GM21825 (cell line): ENCODE results near the gene SP3.

Experiments
- ATAC-seq: cut with Tn5 transposase; IDR thresholded peaks from one replicate; pipeline ENCODE4 v1.9.1; 2021; ENCODE audit warnings: mild to moderate bottlenecking, moderate library complexity; ENCODE audit not compliant: unreplicated experiment

Gene SP3

GRCh38 chr2:173997269-173997668 is 32.1 kb upstream of the SP3 start:
- peak; percentile 86 for ATAC-seq

GRCh38 chr2:173996766-173997165 is 31.6 kb upstream of the SP3 start:
- no peak for ATAC-seq

DNA sequence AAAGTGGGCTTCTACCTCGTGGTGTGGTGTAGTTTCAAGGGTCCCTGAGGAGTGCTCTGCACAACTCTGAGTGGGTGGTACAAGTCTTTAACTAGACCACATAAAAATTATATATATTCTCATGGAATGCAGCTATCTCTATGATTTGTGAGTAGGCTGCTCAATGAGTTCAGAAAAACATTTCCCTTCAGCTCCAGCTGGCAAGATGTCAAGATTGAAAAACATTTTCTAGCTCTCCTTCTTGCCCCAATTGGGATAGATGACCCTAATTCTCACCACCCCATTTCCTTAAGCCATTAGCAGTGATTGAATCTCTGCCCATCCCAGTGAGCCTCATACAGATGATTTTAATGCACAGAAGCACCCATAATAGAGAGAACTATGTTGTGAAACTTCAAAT is 28.3 kb upstream of the SP3 start:
- ATAC-seq = no peak

- ATAC-seq = no peak
Measured at GRCh38 chr2:173991856-173992588, 26.8 kb upstream of the SP3 start.

DNA sequence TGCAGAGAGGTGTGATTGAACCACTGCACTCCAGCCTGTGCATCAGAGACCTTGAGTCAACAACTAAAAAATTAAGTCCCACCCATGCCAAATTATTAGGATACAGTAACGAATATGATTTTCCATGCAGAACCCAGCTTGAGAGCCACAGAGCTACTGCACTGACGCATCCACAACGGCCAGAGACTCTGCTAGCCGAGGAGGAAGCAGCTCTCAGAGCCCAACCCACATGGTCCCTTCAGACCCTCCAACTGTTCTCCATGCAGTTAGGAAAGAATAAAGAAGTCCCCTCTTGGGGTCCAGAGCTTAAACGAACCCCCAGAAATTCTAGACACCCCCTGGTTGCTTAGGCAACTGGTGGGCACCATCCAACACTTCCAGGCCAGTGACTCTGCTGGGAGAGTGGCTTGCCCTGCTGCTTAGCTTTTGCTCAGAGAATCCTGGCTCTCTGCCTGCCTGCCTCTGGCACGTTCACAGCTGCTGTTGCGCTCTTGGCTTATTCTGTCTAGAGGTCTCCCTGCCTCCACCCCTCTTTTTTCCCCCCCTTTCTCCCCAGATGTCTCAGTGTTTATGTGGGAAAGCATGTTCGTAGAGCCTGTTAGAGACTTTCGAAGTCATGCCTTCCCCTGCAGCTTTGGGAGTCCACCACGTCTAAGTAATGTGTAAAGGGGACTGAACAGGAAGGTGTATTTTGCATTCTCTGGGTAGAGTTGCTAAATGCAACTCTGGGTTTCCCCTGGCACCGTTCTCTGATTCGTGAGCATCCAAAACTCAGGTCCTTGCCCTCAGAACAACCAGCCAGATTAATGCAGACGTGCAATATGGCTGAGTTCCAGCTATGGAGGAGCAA is 26.0 kb upstream of the SP3 start:
- peak; percentile 71 for ATAC-seq

DNA sequence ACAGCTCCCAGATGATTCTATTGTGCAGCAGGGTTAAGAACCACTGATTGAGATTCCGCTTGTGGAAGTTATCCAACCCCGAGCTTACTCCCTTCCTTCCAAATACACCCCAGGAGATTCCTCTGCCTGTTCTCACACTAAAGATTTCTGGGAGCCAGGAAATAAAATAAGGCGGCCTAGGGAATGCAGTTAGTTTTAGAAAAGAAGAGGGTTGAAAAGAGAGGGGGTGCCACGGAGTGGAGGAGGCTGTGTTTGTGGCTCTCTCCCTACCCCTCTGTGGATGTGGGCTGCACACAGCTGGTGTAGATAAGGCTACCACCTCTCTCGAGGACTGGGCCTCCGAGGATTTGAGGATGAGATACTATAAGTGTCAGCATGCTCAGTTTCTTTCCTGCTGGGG is 25.1 kb upstream of the SP3 start:
- ATAC-seq = no peak

GRCh38 chr2:173989884-173990215 is 24.7 kb upstream of the SP3 start:
- peak; percentile 36 for ATAC-seq

GRCh38 chr2:173989160-173989883 is 24.1 kb upstream of the SP3 start:
- ATAC-seq = peak; percentile 26

DNA sequence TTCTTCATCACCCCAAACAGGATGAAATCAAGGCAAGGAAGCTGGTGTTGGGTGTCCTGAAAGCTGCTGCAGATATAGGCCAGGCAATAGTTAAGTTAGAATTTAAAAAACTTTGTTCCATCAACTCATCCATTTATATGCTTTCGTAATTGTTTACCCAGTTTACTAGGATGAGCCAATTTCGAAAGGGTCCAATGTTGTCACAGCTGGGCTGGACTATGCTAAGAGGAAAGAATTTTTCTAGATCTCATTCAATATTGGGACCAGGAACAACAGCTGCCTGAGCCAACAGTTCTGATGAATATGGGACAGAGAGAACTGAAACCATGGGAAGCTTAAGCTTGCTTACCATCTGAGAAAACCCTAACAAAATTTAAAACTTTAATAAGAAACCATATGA is 21.6 kb upstream of the SP3 start:
- no peak for ATAC-seq

GRCh38 chr2:173985605-173985992 is 20.4 kb upstream of the SP3 start:
- ATAC-seq = no peak

- ATAC-seq = no peak
Measured at GRCh38 chr2:173984866-173985604, 19.9 kb upstream of the SP3 start.

GRCh38 chr2:173983391-173983871 is 18.3 kb upstream of the SP3 start:
- no peak for ATAC-seq

DNA sequence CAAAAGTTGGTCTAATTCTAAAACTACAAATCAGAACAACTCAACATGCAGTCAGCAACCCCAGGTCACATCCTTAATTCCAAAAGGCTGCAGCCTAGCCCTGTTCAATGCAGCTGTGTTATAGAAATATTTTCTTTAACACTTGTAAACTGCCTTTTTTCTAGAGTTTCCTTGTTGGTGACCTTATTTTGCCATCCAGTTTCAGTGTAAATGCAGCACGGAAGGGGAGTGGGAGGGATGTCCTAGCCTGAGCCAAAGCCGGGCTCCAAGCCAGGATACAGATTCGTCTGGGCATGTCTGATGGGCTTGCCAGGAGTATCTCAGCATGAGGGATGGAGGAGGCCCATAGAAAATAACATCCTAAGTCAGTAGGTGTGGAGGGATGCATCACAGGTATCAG is 17.7 kb upstream of the SP3 start:
- no peak for ATAC-seq

GRCh38 chr2:173982182-173982714 is 17.1 kb upstream of the SP3 start:
- ATAC-seq = no peak

DNA sequence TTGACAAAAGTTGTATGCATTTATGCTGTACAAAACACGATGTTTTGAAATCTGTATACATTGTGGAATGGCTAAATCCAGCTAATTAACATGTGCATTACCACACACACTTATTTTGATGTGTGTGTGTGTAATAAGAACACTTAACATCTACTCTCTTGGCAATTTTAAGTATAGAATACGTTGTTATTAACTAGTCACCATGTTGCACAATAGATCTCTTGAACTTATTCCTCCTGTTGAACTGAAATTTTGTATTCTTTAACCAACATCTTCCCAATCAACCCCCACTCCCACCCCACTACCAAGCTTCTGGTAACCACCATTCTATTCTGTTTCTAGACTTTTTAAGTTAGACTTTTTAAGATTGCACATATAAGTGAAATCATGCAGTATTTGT is 16.3 kb upstream of the SP3 start:
- ATAC-seq = no peak

- no peak for ATAC-seq
Measured at GRCh38 chr2:173979751-173980351, 14.7 kb upstream of the SP3 start.

- no peak for ATAC-seq
Measured at GRCh38 chr2:173978447-173978846, 13.3 kb upstream of the SP3 start.

DNA sequence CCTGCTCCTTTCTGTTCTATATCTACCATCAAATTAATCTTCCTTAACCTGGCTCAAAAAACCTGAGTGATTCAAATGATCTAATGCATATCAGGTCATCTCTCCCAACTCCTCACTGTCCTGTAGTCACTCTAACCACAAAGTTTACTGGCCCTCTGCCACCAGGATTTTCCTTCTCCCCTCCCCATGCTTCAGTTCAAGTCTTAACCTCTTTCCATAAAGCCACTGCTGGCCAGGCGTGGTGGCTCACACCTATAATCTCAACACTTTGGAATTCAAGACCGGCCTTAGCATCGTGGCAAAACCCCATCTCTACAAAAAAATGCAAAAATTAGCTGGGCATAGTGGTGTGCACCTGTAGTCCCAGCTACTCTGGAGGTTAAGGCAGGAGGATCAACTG is 7.5 kb upstream of the SP3 start:
- ATAC-seq = no peak

- ATAC-seq = no peak
Measured at GRCh38 chr2:173972165-173972564, 7.0 kb upstream of the SP3 start.

- no peak for ATAC-seq
Measured at GRCh38 chr2:173970516-173970924, 5.3 kb upstream of the SP3 start.
